ENCODE results near the gene CEP170B. TPM values are rescaled to one million over a fixed set of nuclear protein-coding genes. Genes with fewer than 3 reads are reported as not detected.
"Not testable (repeated sequence)": the region's sequence is repeated elsewhere in the genome, so short reads cannot be mapped to it uniquely, and the experiment has no call there.

Gene CEP170B
- polyA plus RNA-seq, 1 experiment, result 4.2 TPM

- Histone ChIP-seq H3K27me3 (ENCODE audit: control insufficient read depth, insufficient read depth, low read length) (no peaks in the 10 kb centered on the region), H3K4me3 (ENCODE audit: low read depth, low read length) (no peak overlapping the region), H3K27ac (ENCODE audit: low read depth, low read length) (no peak overlapping the region), H3K9me3 (ENCODE audit: control insufficient read depth, insufficient read depth, low read length) (no peaks in the 10 kb centered on the region)
- DNase-seq (ENCODE audit: low read depth, low spot score), result no peak
- POLR2A ChIA-PET, result no interaction called here
- no peak for TF ChIP-seq CTCF (IDR thresholded peaks at IDR 0.05; ENCODE audit: low read depth, low read length)
- CTCF ChIA-PET, result no interaction called here
These were observed 34.3 kb upstream of the CEP170B start for GRCh38 chr14:104830781-104831180.

- H3K27ac ChIP-seq (ENCODE audit: low read depth, low read length); H3K4me3 ChIP-seq (ENCODE audit: low read depth, low read length); H3K9me3 ChIP-seq (ENCODE audit: control insufficient read depth, insufficient read depth, low read length); DNase-seq (ENCODE audit: low read depth, low spot score); POLR2A ChIA-PET: not testable (repeated sequence)
- CTCF ChIA-PET, result interaction anchor here (1.7 kb wide), 1 partner anchor 10 kb away, joined by 4 read pairs; no protein-coding TSS in a partner anchor
- H3K27me3 ChIP-seq (ENCODE audit: control insufficient read depth, insufficient read depth, low read length), result peaks cover 16% of the 10 kb centered on the region
These were observed 28.7 kb upstream of the CEP170B start for GRCh38 chr14:104836171-104836935.

- ChIA-PET CTCF (interaction anchor here (0.6 kb wide), 2 partner anchors 15 kb away, joined by 3 to 5 read pairs; no protein-coding TSS in a partner anchor), POLR2A (no interaction called here)
- Histone ChIP-seq H3K27ac (ENCODE audit: low read depth, low read length) (no peak overlapping the region), H3K27me3 (ENCODE audit: control insufficient read depth, insufficient read depth, low read length) (peaks cover 67% of the 10 kb centered on the region), H3K9me3 (ENCODE audit: control insufficient read depth, insufficient read depth, low read length) (no peaks in the 10 kb centered on the region; the same call in 1 of the 2 replicates), H3K4me3 (ENCODE audit: low read depth, low read length) (no peak overlapping the region)
- no peak for TF ChIP-seq CTCF (IDR thresholded peaks at IDR 0.05; ENCODE audit: low read depth, low read length)
- DNase-seq (ENCODE audit: low read depth, low spot score), result no peak
These were observed 23.3 kb upstream of the CEP170B start for GRCh38 chr14:104841730-104842129.

GRCh38 chr14:104843006-104843405, 22.1 kb upstream of the CEP170B start:
- TF ChIP-seq CTCF (IDR thresholded peaks at IDR 0.05; ENCODE audit: low read depth, low read length), result no peak
- H3K27ac ChIP-seq (ENCODE audit: low read depth, low read length), result no peak overlapping the region
- POLR2A ChIA-PET, result no interaction called here
- H3K9me3 ChIP-seq (ENCODE audit: control insufficient read depth, insufficient read depth, low read length), result no peaks in the 10 kb centered on the region; the same call in 1 of the 2 replicates
- peaks cover 70% of the 10 kb centered on the region for H3K27me3 ChIP-seq (ENCODE audit: control insufficient read depth, insufficient read depth, low read length)
- CTCF ChIA-PET, result interaction anchor here (0.6 kb wide), 1 partner anchor 16 kb away, joined by 3 read pairs; no protein-coding TSS in a partner anchor
- DNase-seq (ENCODE audit: low read depth, low spot score), result no peak
- no peak overlapping the region for H3K4me3 ChIP-seq (ENCODE audit: low read depth, low read length)

GRCh38 chr14:104843442-104844305, 21.4 kb upstream of the CEP170B start:
- Histone ChIP-seq H3K27me3 (ENCODE audit: control insufficient read depth, insufficient read depth, low read length) (peaks cover 72% of the 10 kb centered on the region), H3K27ac (ENCODE audit: low read depth, low read length) (no peak overlapping the region), H3K4me3 (ENCODE audit: low read depth, low read length) (no peak overlapping the region), H3K9me3 (ENCODE audit: control insufficient read depth, insufficient read depth, low read length) (no peaks in the 10 kb centered on the region; the same call in 1 of the 2 replicates)
- no peak for TF ChIP-seq CTCF (IDR thresholded peaks at IDR 0.05; ENCODE audit: low read depth, low read length)
- ChIA-PET POLR2A (no interaction called here), CTCF (interaction anchor here (1.1 kb wide), 1 partner anchor 18 kb away, joined by 3 read pairs; no protein-coding TSS in a partner anchor)
- DNase-seq (ENCODE audit: low read depth, low spot score), result no peak
